NCI-H446 (cell line): Measurements from ENCODE around the gene SH3TC1.

Experiments used
- DNase-seq, 2 experiments: peaks; one replicate each; lab custom pipeline; 2025; lab: John Stamatoyannopoulos, UW

SH3TC1 gene

GRCh38 chr4:8198206-8198905 is 734 bp upstream of the SH3TC1 start:
- DNase-seq = no peak

- no peak for DNase-seq
Observed at GRCh38 chr4:8199594-8200301, 658 bp downstream of the SH3TC1 start.

GRCh38 chr4:8200302-8200975 is 1.3 kb downstream of the SH3TC1 start:
- DNase-seq = no peak

- no peak for DNase-seq
Observed at GRCh38 chr4:8201321-8201781, 2.3 kb downstream of the SH3TC1 start.

- DNase-seq = no peak
Observed at GRCh38 chr4:8202108-8203051, 3.3 kb downstream of the SH3TC1 start.

GRCh38 chr4:8203052-8203401 is 3.9 kb downstream of the SH3TC1 start:
- no peak for DNase-seq

- no peak for DNase-seq
Observed at GRCh38 chr4:8203817-8204216, 4.7 kb downstream of the SH3TC1 start.

- no peak for DNase-seq
Observed at GRCh38 chr4:8204576-8205227, 5.6 kb downstream of the SH3TC1 start.

GRCh38 chr4:8205241-8205707 is 6.2 kb downstream of the SH3TC1 start:
- DNase-seq = no peak

GRCh38 chr4:8205749-8206611 is 6.9 kb downstream of the SH3TC1 start:
- no peak for DNase-seq

GRCh38 chr4:8207314-8207713 is 8.2 kb downstream of the SH3TC1 start:
- no peak for DNase-seq

GRCh38 chr4:8208565-8208964 is 9.5 kb downstream of the SH3TC1 start:
- no peak for DNase-seq

GRCh38 chr4:8209181-8209874 is 10.2 kb downstream of the SH3TC1 start:
- no peak for DNase-seq

- DNase-seq = no peak
Observed at GRCh38 chr4:8210010-8210409, 10.9 kb downstream of the SH3TC1 start.

GRCh38 chr4:8210616-8211015 is 11.5 kb downstream of the SH3TC1 start:
- DNase-seq = no peak

GRCh38 chr4:8211251-8211650 is 12.2 kb downstream of the SH3TC1 start:
- DNase-seq = no peak

- no peak for DNase-seq
Observed at GRCh38 chr4:8211737-8212581, 12.9 kb downstream of the SH3TC1 start.

- no peak for DNase-seq
Observed at GRCh38 chr4:8212622-8213021, 13.5 kb downstream of the SH3TC1 start.

GRCh38 chr4:8213121-8213520 is 14.0 kb downstream of the SH3TC1 start:
- DNase-seq = no peak
